GM12872 (cell line): ENCODE measurements around the gene WEE2.

Experiments
- TF ChIP-seq, protein P1 (sequence below): IDR thresholded peaks from 3 replicates; pipeline ENCODE4 v1.5.1; 2011; ENCODE audit warnings: low read depth, mild to moderate bottlenecking, low read length, moderate library complexity; ENCODE audit not compliant: insufficient read depth

The WEE2 gene

DNA sequence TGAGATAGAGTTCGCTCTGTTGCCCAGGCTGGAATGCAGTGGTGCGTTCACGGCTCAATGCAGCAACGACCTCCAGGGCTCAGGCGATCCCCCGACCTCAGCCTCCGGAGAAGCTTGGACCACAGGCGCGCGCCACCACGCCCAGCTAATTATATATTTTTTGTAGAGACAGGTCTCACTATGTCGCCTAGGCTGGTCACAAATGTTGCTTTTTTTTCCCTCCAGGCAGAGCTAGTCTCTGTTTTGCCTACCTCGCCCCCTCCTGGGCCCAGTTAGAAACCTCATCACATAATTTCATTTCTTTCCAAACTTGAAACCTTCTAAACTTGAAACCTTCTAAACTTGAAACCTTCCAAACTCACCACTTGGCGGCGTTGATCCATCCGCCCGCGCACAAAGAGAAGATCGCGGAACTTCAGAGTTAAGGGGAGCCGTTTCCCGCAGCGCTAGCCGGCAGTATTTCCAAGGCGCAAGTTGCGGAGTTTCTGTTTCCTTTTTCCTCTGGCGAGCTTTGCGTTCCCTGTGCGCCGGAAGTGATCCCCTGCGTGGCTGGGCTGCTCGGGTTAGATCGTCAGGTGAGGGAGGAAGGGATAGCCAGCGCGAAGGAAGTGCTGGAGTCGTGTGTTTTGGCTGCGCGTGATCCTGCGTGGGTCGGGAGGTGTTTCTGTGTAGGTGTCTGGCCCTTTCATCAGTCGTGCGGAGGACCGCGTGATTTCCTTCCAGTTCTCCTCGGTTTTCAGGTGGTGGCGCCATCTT lies 29.9 kb downstream of the WEE2 start, which contains the start of gene SSBP1:
Gene SSBP1 (plus strand): TSS at position 523 of the 756 bp plus-strand sequence. CDS start 809 bp downstream, outside the sequence.
- TF ChIP-seq, protein P1, sequence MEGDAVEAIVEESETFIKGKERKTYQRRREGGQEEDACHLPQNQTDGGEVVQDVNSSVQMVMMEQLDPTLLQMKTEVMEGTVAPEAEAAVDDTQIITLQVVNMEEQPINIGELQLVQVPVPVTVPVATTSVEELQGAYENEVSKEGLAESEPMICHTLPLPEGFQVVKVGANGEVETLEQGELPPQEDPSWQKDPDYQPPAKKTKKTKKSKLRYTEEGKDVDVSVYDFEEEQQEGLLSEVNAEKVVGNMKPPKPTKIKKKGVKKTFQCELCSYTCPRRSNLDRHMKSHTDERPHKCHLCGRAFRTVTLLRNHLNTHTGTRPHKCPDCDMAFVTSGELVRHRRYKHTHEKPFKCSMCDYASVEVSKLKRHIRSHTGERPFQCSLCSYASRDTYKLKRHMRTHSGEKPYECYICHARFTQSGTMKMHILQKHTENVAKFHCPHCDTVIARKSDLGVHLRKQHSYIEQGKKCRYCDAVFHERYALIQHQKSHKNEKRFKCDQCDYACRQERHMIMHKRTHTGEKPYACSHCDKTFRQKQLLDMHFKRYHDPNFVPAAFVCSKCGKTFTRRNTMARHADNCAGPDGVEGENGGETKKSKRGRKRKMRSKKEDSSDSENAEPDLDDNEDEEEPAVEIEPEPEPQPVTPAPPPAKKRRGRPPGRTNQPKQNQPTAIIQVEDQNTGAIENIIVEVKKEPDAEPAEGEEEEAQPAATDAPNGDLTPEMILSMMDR: peak; percentile 82

DNA sequence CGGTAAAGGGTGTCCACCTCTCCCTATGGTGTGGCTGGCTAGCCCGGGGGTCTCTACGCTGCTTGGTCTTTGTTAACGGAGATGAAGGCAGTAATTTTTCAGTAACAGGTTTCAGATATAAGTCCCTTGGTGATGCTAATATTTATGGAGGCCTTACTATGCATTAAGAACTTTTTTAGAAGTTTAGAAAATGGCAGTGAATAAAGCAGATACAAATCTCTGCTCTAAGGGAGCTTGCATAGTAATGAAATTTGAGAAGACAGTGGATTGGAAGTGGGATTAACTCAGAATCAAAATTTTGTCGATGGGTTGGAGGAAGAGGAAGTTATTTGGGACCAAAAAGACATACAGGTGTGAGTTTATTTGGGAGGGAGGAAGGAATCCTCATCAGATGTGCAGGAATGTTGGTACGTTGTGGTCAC lies 30.4 kb downstream of the WEE2 start:
- TF ChIP-seq, protein P1: no peak

DNA sequence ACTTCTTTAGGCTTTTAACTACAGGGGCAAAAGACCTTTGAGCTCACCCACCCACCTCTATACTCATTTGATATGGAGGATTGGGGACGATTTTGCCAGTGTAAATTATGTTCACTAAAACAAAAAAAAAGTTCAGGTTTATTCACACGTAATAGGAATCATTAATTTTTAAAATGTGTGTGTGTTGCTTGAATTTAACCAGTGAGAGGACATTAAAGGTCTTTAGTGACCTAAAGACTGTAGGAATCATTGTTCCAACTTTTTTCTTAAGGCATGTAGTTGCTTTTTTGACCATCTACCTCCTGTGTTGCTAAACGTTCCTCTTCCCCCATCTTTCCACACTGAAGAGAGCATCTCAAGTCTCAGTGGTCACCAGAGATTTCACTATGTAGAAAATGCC lies 31.1 kb downstream of the WEE2 start:
- TF ChIP-seq, protein P1: no peak

DNA sequence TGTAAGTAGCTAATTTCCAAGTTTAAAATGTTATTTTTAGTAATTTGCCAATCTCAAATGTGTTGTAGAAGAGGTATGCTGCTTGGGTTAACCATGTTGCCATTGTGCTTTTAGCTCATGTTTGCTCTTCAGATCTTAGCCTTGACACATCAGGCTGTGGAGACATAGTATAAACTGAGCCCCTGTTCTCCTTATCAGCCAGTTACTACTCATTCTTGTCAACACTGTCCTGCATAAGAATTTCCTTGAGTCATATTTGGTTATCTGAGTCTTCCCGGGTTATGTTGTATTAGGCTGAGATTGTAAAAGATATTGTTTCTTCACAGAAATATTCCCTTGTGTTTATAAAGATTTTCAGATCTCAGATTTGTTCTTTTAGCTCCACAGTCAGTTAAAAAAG lies 34.1 kb downstream of the WEE2 start:
- TF ChIP-seq, protein P1: no peak

DNA sequence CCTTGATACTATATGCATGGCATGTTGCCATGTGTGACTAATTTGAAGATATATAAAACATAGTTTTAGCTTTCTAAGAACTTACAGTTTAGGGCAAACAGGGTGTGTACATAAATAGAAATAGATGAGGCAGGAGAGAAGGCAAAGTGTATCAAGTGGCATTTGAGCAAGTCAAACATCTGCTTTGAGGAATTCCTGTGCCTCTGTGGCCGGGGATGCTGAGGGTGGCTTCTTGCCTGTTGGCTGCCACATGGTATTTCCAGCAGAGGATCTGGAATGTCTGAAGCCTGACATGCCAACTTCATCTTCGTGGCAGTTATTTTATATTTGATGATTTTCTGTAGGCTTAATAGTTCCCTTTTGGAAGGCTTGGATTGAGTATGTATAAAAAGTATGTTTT lies 36.0 kb downstream of the WEE2 start:
- TF ChIP-seq, protein P1: no peak

DNA sequence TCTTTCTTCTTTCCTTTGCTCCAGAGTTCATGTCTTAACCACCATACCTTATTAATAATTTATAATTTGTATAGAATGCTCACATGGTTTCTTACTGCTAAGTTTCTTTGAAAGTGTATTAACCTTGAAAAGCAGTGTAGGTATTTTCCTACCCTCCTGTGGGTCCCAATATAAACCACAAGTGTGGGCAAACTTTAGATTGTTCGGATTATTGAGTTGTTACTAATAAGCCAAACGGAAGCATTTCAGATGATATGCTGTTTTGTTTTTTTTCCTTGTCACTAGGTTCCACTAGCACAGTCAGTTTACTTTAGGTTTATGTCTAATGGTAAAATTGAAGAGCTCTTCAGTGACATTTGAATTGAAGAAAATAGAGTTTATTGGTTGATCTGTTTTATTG lies 40.2 kb downstream of the WEE2 start:
- TF ChIP-seq, protein P1: no peak

DNA sequence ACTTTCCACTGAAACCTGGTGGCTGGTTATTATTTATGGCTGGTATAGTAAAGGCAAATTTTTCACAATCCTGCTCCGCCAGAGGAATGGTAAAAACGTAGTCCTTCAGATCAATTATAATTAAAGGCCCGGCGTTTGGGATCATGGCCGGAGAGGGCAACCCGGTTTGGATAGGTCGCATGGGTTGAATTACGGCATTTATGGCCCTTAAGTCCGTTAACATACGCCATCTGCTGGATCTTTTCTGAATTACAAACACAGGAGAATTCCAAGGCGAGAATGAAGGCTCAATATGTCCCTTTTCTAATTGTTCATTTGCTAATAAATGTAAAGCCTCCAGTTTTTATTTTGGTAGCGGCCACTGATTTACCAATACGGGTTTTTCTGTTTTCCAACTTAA lies 44.5 kb downstream of the WEE2 start:
- TF ChIP-seq, protein P1: no peak; the same call in 2 of the 3 replicates
